Neural cell (in vitro differentiated cells): ENCODE results near the gene UBE3D. TPM values are rescaled to one million over a fixed set of nuclear protein-coding genes. Genes with fewer than 3 reads are reported as not detected.

Experiments used
- H2AFZ ChIP-seq: fragments of 200-600, 300-800 bp; sonication (generic), shearing (Covaris generic); 2 replicates; pipeline ENCODE4 v1.6.0; 2014; ENCODE audit warnings: low read depth, mild to moderate bottlenecking, antibody characterized with exemption, low read length, moderate library complexity
- H3F3A ChIP-seq: fragments of 200-600 bp; shearing (Covaris generic); 2 replicates; pipeline ENCODE4 v1.6.1; 2016; ENCODE audit warnings: mild to moderate bottlenecking, moderate library complexity, mixed read lengths, antibody characterized with exemption, low read length; ENCODE audit not compliant: insufficient read depth, poor library complexity, severe bottlenecking
- H3K27ac ChIP-seq: fragments of 200-600, 300-800 bp; sonication (generic), shearing (Covaris generic); 2 replicates; pipeline ENCODE4 v1.5.1; 2014; ENCODE audit warnings: mild to moderate bottlenecking, low read length, moderate library complexity
- H3K27me3 ChIP-seq: fragments of 300-800, 200-600 bp; sonication (generic), shearing (Covaris generic); 2 replicates; pipeline ENCODE4 v1.6.0; 2014; ENCODE audit warnings: mild to moderate bottlenecking, low read depth, low read length, moderate library complexity; ENCODE audit not compliant: insufficient read depth
- H3K36me3 ChIP-seq: fragments of 300-800, 200-600 bp; sonication (generic), shearing (Covaris generic); 2 replicates; pipeline ENCODE4 v1.5.1; 2014; ENCODE audit warnings: mild to moderate bottlenecking, antibody characterized with exemption, low read length, moderate library complexity; ENCODE audit not compliant: insufficient read depth
- H3K4me2 ChIP-seq: fragments of 300-800, 200-600 bp; sonication (generic), shearing (Covaris generic); 2 replicates; pipeline ENCODE4 v1.6.0; 2014; ENCODE audit warnings: mild to moderate bottlenecking, low read length
- H3K4me3 ChIP-seq: fragments of 300-800, 200-600 bp; sonication (generic), shearing (Covaris generic); 2 replicates; pipeline ENCODE4 v1.5.1; 2014; ENCODE audit warnings: mild to moderate bottlenecking, low read length, moderate library complexity
- H3K79me2 ChIP-seq: fragments of 200-600 bp; shearing (Covaris generic); replicated peaks from 2 replicates; pipeline ENCODE4 v1.6.0; 2014; ENCODE audit warnings: mild to moderate bottlenecking, low read length, moderate library complexity; ENCODE audit not compliant: insufficient read depth
- H3K9ac ChIP-seq: fragments of 300-800, 200-600 bp; sonication (generic), shearing (Covaris generic); 2 replicates; pipeline ENCODE4 v1.6.1; 2016; ENCODE audit warnings: mild to moderate bottlenecking, low read length, mixed read lengths
- H3K9me2 ChIP-seq: fragments of 200-600 bp; shearing (Covaris generic); 2 replicates; pipeline ENCODE4 v1.6.1; 2016; ENCODE audit warnings: mild to moderate bottlenecking, low read length, mixed read lengths; ENCODE audit not compliant: insufficient read depth
- H3K9me3 ChIP-seq: fragments of 200-600, 300-800 bp; sonication (generic), shearing (Covaris generic); 2 replicates; pipeline ENCODE4 v1.6.1; 2016; ENCODE audit warnings: mild to moderate bottlenecking, mixed run types, low read length, moderate library complexity, mixed read lengths
- H4K20me1 ChIP-seq: fragments of 200-600 bp; shearing (Covaris generic); 2 replicates; pipeline ENCODE4 v1.6.1; 2016; ENCODE audit warnings: mild to moderate bottlenecking, mixed run types; ENCODE audit not compliant: insufficient read depth
- CTCF ChIP-seq: fragments of 450-650 bp; IDR thresholded peaks from 2 replicates; pipeline ENCODE4 v1.5.1; 2014; ENCODE audit warnings: antibody characterized with exemption, mild to moderate bottlenecking, moderate library complexity; ENCODE audit not compliant: poor library complexity, severe bottlenecking
- EP300 ChIP-seq: fragments of 450-650 bp; conservative IDR thresholded peaks from 2 replicates; pipeline ENCODE4 v1.6.1; 2014; ENCODE audit warnings: antibody characterized with exemption, mild to moderate bottlenecking, moderate library complexity; ENCODE audit not compliant: poor library complexity, severe bottlenecking
- EZH2 ChIP-seq: fragments of 200-600, 300-800 bp; shearing (Covaris generic), sonication (generic); IDR thresholded peaks from 2 replicates; pipeline ENCODE4 v1.6.1; 2014; ENCODE audit warnings: antibody characterized with exemption, low read length, borderline replicate concordance, mild to moderate bottlenecking; ENCODE audit not compliant: insufficient read depth, poor library complexity, severe bottlenecking
- MXI1 ChIP-seq: fragments of 450-650 bp; conservative IDR thresholded peaks from 2 replicates; pipeline ENCODE4 v1.6.1; 2014; ENCODE audit warnings: antibody characterized with exemption, mild to moderate bottlenecking; ENCODE audit not compliant: poor library complexity, severe bottlenecking
- POLR2AphosphoS5 ChIP-seq: IDR thresholded peaks from 2 replicates; pipeline ENCODE4 v1.6.1; 2012
- RAD21 ChIP-seq: fragments of 450-650 bp; conservative IDR thresholded peaks from 2 replicates; pipeline ENCODE4 v1.6.1; 2014; ENCODE audit warnings: antibody characterized with exemption, mild to moderate bottlenecking, moderate library complexity
- REST ChIP-seq: IDR thresholded peaks from 2 replicates; pipeline ENCODE4 v1.6.1; 2012; ENCODE audit warnings: borderline replicate concordance
- SMC3 ChIP-seq: fragments of 450-650 bp; conservative IDR thresholded peaks from 2 replicates; pipeline ENCODE4 v1.6.1; 2014; ENCODE audit warnings: antibody characterized with exemption, mild to moderate bottlenecking, moderate library complexity; ENCODE audit not compliant: poor library complexity
- TAF1 ChIP-seq: IDR thresholded peaks from 2 replicates; pipeline ENCODE4 v1.6.1; 2012; ENCODE audit warnings: low read depth
- polyA plus RNA-seq: library from polyadenylated mRNA; depleted of rRNA; stranded (reverse); fragments of >200 nt; gene quantifications from 2 replicates; pipeline ENCODE4 v1.2.3, GENCODE V29; 2014

The UBE3D gene
- polyA plus RNA-seq, 1 donor from 2014 or later: 11.6 TPM

GRCh38 chr6:82866446-82866845 is 199.2 kb downstream of the UBE3D start:
- Histone ChIP-seq H3K79me2 (no peaks in the 10 kb centered on the region), H3K4me3 (no peak overlapping the region), H3K27ac (no peak overlapping the region), H3K36me3 (no peaks in the 10 kb centered on the region), H3K9ac (no peak overlapping the region), H3K4me2 (no peak overlapping the region), H3F3A (no peaks in the 10 kb centered on the region), H3K9me2 (no peaks in the 10 kb centered on the region), H3K27me3 (no peaks in the 10 kb centered on the region), H4K20me1 (no peaks in the 10 kb centered on the region), H3K9me3 (no peaks in the 10 kb centered on the region), H2AFZ (no peak overlapping the region)
- no peak for TF ChIP-seq MXI1
- TF ChIP-seq POLR2AphosphoS5: no peak
- no peak for TF ChIP-seq EP300
- TF ChIP-seq REST: no peak
- no peak for TF ChIP-seq RAD21
- no peak for TF ChIP-seq TAF1
- no peak for TF ChIP-seq EZH2
- no peak for TF ChIP-seq CTCF
- TF ChIP-seq SMC3: no peak

- Histone ChIP-seq H3K4me2 (no peak overlapping the region), H3K36me3 (no peaks in the 10 kb centered on the region), H3K9ac (no peak overlapping the region), H3K27ac (no peak overlapping the region), H3K79me2 (no peaks in the 10 kb centered on the region), H3F3A (no peaks in the 10 kb centered on the region), H3K9me3 (no peaks in the 10 kb centered on the region), H3K9me2 (no peaks in the 10 kb centered on the region), H4K20me1 (no peaks in the 10 kb centered on the region), H3K4me3 (no peak overlapping the region), H2AFZ (no peak overlapping the region), H3K27me3 (no peaks in the 10 kb centered on the region)
- TF ChIP-seq CTCF (no peak), TAF1 (no peak), EP300 (no peak), RAD21 (no peak), MXI1 (no peak), SMC3 (no peak), EZH2 (no peak), REST (no peak), POLR2AphosphoS5 (no peak)
These were observed 200.2 kb downstream of the UBE3D start for GRCh38 chr6:82865461-82865860.
